ENCODE data around the gene FMO5.

Gene FMO5

GRCh38 chr1:147247656-147248238 lies 22.6 kb upstream of the FMO5 start:
- no peak overlapping the region for H3K4me3 ChIP-seq (ENCODE audit: insufficient read depth, low read depth, low read length, poor library complexity, severe bottlenecking)
- H3K27ac ChIP-seq (ENCODE audit: insufficient read depth, low read length, poor library complexity, severe bottlenecking) = no peak overlapping the region
- no peak for DNase-seq
- no peaks in the 10 kb centered on the region for H3K27me3 ChIP-seq (replicated peaks; ENCODE audit: control insufficient read depth, insufficient read depth, low read length, poor library complexity, severe bottlenecking)
- H3K4me1 ChIP-seq (ENCODE audit: control insufficient read depth, insufficient read depth, low read length, poor library complexity, severe bottlenecking) = no peaks in the 10 kb centered on the region
- no peaks in the 10 kb centered on the region for H3K9me3 ChIP-seq (ENCODE audit: control insufficient read depth, low read length)
- no peaks in the 10 kb centered on the region for H3K36me3 ChIP-seq (ENCODE audit: control insufficient read depth, insufficient read depth, low read length)

GRCh38 chr1:147246910-147247655 lies 21.9 kb upstream of the FMO5 start:
- DNase-seq = no peak
- H3K36me3 ChIP-seq (ENCODE audit: control insufficient read depth, insufficient read depth, low read length) = no peaks in the 10 kb centered on the region
- H3K27ac ChIP-seq (ENCODE audit: insufficient read depth, low read length, poor library complexity, severe bottlenecking) = no peak overlapping the region
- no peak overlapping the region for H3K4me3 ChIP-seq (ENCODE audit: insufficient read depth, low read depth, low read length, poor library complexity, severe bottlenecking)
- no peaks in the 10 kb centered on the region for H3K9me3 ChIP-seq (ENCODE audit: control insufficient read depth, low read length)
- H3K4me1 ChIP-seq (ENCODE audit: control insufficient read depth, insufficient read depth, low read length, poor library complexity, severe bottlenecking) = no peaks in the 10 kb centered on the region
- no peaks in the 10 kb centered on the region for H3K27me3 ChIP-seq (replicated peaks; ENCODE audit: control insufficient read depth, insufficient read depth, low read length, poor library complexity, severe bottlenecking)

GRCh38 chr1:147246044-147246690 lies 21.0 kb upstream of the FMO5 start:
- H3K4me1 ChIP-seq (ENCODE audit: control insufficient read depth, insufficient read depth, low read length, poor library complexity, severe bottlenecking) = no peaks in the 10 kb centered on the region

GRCh38 chr1:147245586-147246021 lies 20.5 kb upstream of the FMO5 start:
- Histone ChIP-seq H3K27ac (ENCODE audit: insufficient read depth, low read length, poor library complexity, severe bottlenecking) (no peak overlapping the region), H3K9me3 (ENCODE audit: control insufficient read depth, low read length) (no peaks in the 10 kb centered on the region), H3K27me3 (replicated peaks; ENCODE audit: control insufficient read depth, insufficient read depth, low read length, poor library complexity, severe bottlenecking) (no peaks in the 10 kb centered on the region), H3K4me1 (ENCODE audit: control insufficient read depth, insufficient read depth, low read length, poor library complexity, severe bottlenecking) (no peaks in the 10 kb centered on the region), H3K36me3 (ENCODE audit: control insufficient read depth, insufficient read depth, low read length) (no peaks in the 10 kb centered on the region), H3K4me3 (ENCODE audit: insufficient read depth, low read depth, low read length, poor library complexity, severe bottlenecking) (no peak overlapping the region)
- no peak for DNase-seq

More at GRCh38 chr1:147246044-147246690, 21.0 kb upstream of the FMO5 start:
- Histone ChIP-seq H3K27me3 (replicated peaks; ENCODE audit: control insufficient read depth, insufficient read depth, low read length, poor library complexity, severe bottlenecking) (no peaks in the 10 kb centered on the region), H3K27ac (ENCODE audit: insufficient read depth, low read length, poor library complexity, severe bottlenecking) (no peak overlapping the region), H3K36me3 (ENCODE audit: control insufficient read depth, insufficient read depth, low read length) (no peaks in the 10 kb centered on the region), H3K4me3 (ENCODE audit: insufficient read depth, low read depth, low read length, poor library complexity, severe bottlenecking) (no peak overlapping the region), H3K9me3 (ENCODE audit: control insufficient read depth, low read length) (no peaks in the 10 kb centered on the region)
- DNase-seq = no peak

- no peaks in the 10 kb centered on the region for H3K9me3 ChIP-seq (ENCODE audit: control insufficient read depth, low read length)
Measured at GRCh38 chr1:147245129-147245528, 20.0 kb upstream of the FMO5 start.

GRCh38 chr1:147243841-147244240 lies 18.7 kb upstream of the FMO5 start:
- Histone ChIP-seq H3K27ac (ENCODE audit: insufficient read depth, low read length, poor library complexity, severe bottlenecking) (no peak overlapping the region), H3K4me1 (ENCODE audit: control insufficient read depth, insufficient read depth, low read length, poor library complexity, severe bottlenecking) (no peaks in the 10 kb centered on the region), H3K9me3 (ENCODE audit: control insufficient read depth, low read length) (no peaks in the 10 kb centered on the region), H3K27me3 (replicated peaks; ENCODE audit: control insufficient read depth, insufficient read depth, low read length, poor library complexity, severe bottlenecking) (no peaks in the 10 kb centered on the region), H3K4me3 (ENCODE audit: insufficient read depth, low read depth, low read length, poor library complexity, severe bottlenecking) (peak overlapping the region; percentile 86), H3K36me3 (ENCODE audit: control insufficient read depth, insufficient read depth, low read length) (no peaks in the 10 kb centered on the region)
- DNase-seq = no peak

More at GRCh38 chr1:147245129-147245528, 20.0 kb upstream of the FMO5 start:
- H3K4me1 ChIP-seq (ENCODE audit: control insufficient read depth, insufficient read depth, low read length, poor library complexity, severe bottlenecking) = no peaks in the 10 kb centered on the region
- H3K27ac ChIP-seq (ENCODE audit: insufficient read depth, low read length, poor library complexity, severe bottlenecking) = no peak overlapping the region
- no peak overlapping the region for H3K4me3 ChIP-seq (ENCODE audit: insufficient read depth, low read depth, low read length, poor library complexity, severe bottlenecking)
- no peaks in the 10 kb centered on the region for H3K36me3 ChIP-seq (ENCODE audit: control insufficient read depth, insufficient read depth, low read length)
- no peaks in the 10 kb centered on the region for H3K27me3 ChIP-seq (replicated peaks; ENCODE audit: control insufficient read depth, insufficient read depth, low read length, poor library complexity, severe bottlenecking)
- no peak for DNase-seq

- DNase-seq = no peak
- H3K27me3 ChIP-seq (replicated peaks; ENCODE audit: control insufficient read depth, insufficient read depth, low read length, poor library complexity, severe bottlenecking) = no peaks in the 10 kb centered on the region
- H3K4me1 ChIP-seq (ENCODE audit: control insufficient read depth, insufficient read depth, low read length, poor library complexity, severe bottlenecking) = no peaks in the 10 kb centered on the region
- no peaks in the 10 kb centered on the region for H3K9me3 ChIP-seq (ENCODE audit: control insufficient read depth, low read length)
- peak overlapping the region; percentile 72 for H3K27ac ChIP-seq (ENCODE audit: insufficient read depth, low read length, poor library complexity, severe bottlenecking)
- no peaks in the 10 kb centered on the region for H3K36me3 ChIP-seq (ENCODE audit: control insufficient read depth, insufficient read depth, low read length)
- H3K4me3 ChIP-seq (ENCODE audit: insufficient read depth, low read depth, low read length, poor library complexity, severe bottlenecking) = peak overlapping the region; percentile 86
Measured at GRCh38 chr1:147243228-147243685, 18.1 kb upstream of the FMO5 start.

- H3K4me3 ChIP-seq (ENCODE audit: insufficient read depth, low read depth, low read length, poor library complexity, severe bottlenecking) = peak within 1 kb of the TSS; percentile 86
- no peaks in the 10 kb centered on the region for H3K9me3 ChIP-seq (ENCODE audit: control insufficient read depth, low read length)
- no peaks in the 10 kb centered on the region for H3K27me3 ChIP-seq (replicated peaks; ENCODE audit: control insufficient read depth, insufficient read depth, low read length, poor library complexity, severe bottlenecking)
- H3K36me3 ChIP-seq (ENCODE audit: control insufficient read depth, insufficient read depth, low read length) = no peaks in the 10 kb centered on the region
- H3K4me1 ChIP-seq (ENCODE audit: control insufficient read depth, insufficient read depth, low read length, poor library complexity, severe bottlenecking) = no peaks in the 10 kb centered on the region
- peak; percentile 82 to 87 (median 83) for DNase-seq
- H3K27ac ChIP-seq (ENCODE audit: insufficient read depth, low read length, poor library complexity, severe bottlenecking) = peak within 1 kb of the TSS; percentile 72
Measured at GRCh38 chr1:147242449-147243227, 17.5 kb upstream of the FMO5 start, which contains the start of gene CHD1L. Gene CHD1L, plus strand, starts transcription at chr1:147242684. Its CDS starts 20 bp downstream, at chr1:147242704.

GRCh38 chr1:147241934-147242448 lies 16.9 kb upstream of the FMO5 start:
- no peaks in the 10 kb centered on the region for H3K9me3 ChIP-seq (ENCODE audit: control insufficient read depth, low read length)
- H3K4me1 ChIP-seq (ENCODE audit: control insufficient read depth, insufficient read depth, low read length, poor library complexity, severe bottlenecking) = no peaks in the 10 kb centered on the region
- DNase-seq = no peak
- peak overlapping the region; percentile 86 for H3K4me3 ChIP-seq (ENCODE audit: insufficient read depth, low read depth, low read length, poor library complexity, severe bottlenecking)
- H3K27me3 ChIP-seq (replicated peaks; ENCODE audit: control insufficient read depth, insufficient read depth, low read length, poor library complexity, severe bottlenecking) = no peaks in the 10 kb centered on the region
- no peak overlapping the region for H3K27ac ChIP-seq (ENCODE audit: insufficient read depth, low read length, poor library complexity, severe bottlenecking)
- H3K36me3 ChIP-seq (ENCODE audit: control insufficient read depth, insufficient read depth, low read length) = no peaks in the 10 kb centered on the region
